OCI-LY7 (cell line): ENCODE data around the gene VAMP5. TPM values are rescaled to one million over a fixed set of nuclear protein-coding genes. Genes with fewer than 3 reads are reported as not detected.

Experiments
- BruUV-seq: library from RNA; stranded (reverse); fragments of 400-500 nt; replicated peaks from 2 replicates; lab custom pipeline; 2021; lab: Mats Ljungman, UMichigan
- CTCF ChIA-PET: fragments of 300-600 bp; sonication (Branson Sonifier 250); formaldehyde crosslinking; loops from one replicate; lab custom pipeline; 2022; ENCODE audit warnings: antibody characterized with exemption; ENCODE audit not compliant: unreplicated experiment; lab: Charles Lee
- POLR2A ChIA-PET: fragments of 300-600 bp; sonication (Branson Sonifier 250); formaldehyde crosslinking; loops from one replicate; lab custom pipeline; 2022; ENCODE audit warnings: antibody characterized with exemption; lab: Charles Lee
- DNase-seq: peaks from one replicate; pipeline ENCODE4 v3.0.0-alpha.2; 2015; ENCODE audit warnings: low spot score
- H2AFZ ChIP-seq: fragments of 200-600 bp; sonication (generic), shearing (Covaris generic); 2 replicates; pipeline ENCODE4 v1.6.1; 2014; ENCODE audit warnings: mild to moderate bottlenecking, antibody characterized with exemption, low read length, moderate library complexity
- H3K27ac ChIP-seq: fragments of 200-600 bp; sonication (generic); 2 replicates; pipeline ENCODE4 v1.5.1; 2014; ENCODE audit warnings: mixed run types, low read depth, mild to moderate bottlenecking, moderate library complexity, low read length, inconsistent platforms; ENCODE audit not compliant: poor library complexity, severe bottlenecking
- H3K36me3 ChIP-seq: fragments of 200-600 bp; sonication (generic); 2 replicates; pipeline ENCODE4 v1.6.1; 2014; ENCODE audit warnings: mild to moderate bottlenecking, antibody characterized with exemption, low read length, moderate library complexity, mixed read lengths; ENCODE audit not compliant: insufficient read depth
- H3K4me1 ChIP-seq: fragments of 200-600 bp; sonication (generic); 2 replicates; pipeline ENCODE4 v1.5.1; 2014; ENCODE audit warnings: mild to moderate bottlenecking, low read length; ENCODE audit not compliant: insufficient read depth, poor library complexity, severe bottlenecking
- H3K4me2 ChIP-seq: fragments of 200-600 bp; sonication (generic); 2 replicates; pipeline ENCODE4 v1.6.1; 2014; ENCODE audit warnings: mild to moderate bottlenecking, low read length
- H3K4me3 ChIP-seq: fragments of 200-600 bp; sonication (generic); 2 replicates; pipeline ENCODE4 v1.5.1; 2014; ENCODE audit warnings: mild to moderate bottlenecking, low read depth, low read length; ENCODE audit not compliant: poor library complexity, severe bottlenecking
- H3K79me2 ChIP-seq: fragments of 200-600 bp; sonication (generic); 2 replicates; pipeline ENCODE4 v1.6.1; 2016; ENCODE audit warnings: low read depth, mild to moderate bottlenecking, low read length, moderate library complexity, mixed read lengths; ENCODE audit not compliant: insufficient read depth
- H3K9me2 ChIP-seq: fragments of 200-600 bp; sonication (generic); 2 replicates; pipeline ENCODE4 v1.6.1; 2016; ENCODE audit warnings: mild to moderate bottlenecking, low read length, mixed read lengths; ENCODE audit not compliant: insufficient read depth
- H3K9me3 ChIP-seq: fragments of 200-600 bp; sonication (generic); 2 replicates; pipeline ENCODE4 v1.6.1; 2014; ENCODE audit warnings: mild to moderate bottlenecking, mixed run types, low read length, mixed read lengths
- H4K20me1 ChIP-seq: fragments of 200-600 bp; sonication (generic); 2 replicates; pipeline ENCODE4 v1.6.1; 2014; ENCODE audit warnings: mild to moderate bottlenecking, antibody characterized with exemption, low read length, moderate library complexity, mixed read lengths; ENCODE audit not compliant: insufficient read depth
- CTCF ChIP-seq: fragments of 200-600 bp; sonication (generic); conservative IDR thresholded peaks from 2 replicates; pipeline ENCODE4 v1.5.1; 2014; ENCODE audit warnings: mild to moderate bottlenecking, antibody characterized with exemption, low read length, moderate library complexity, mixed read lengths
- EZH2phosphoT487 ChIP-seq: fragments of 200-600 bp; sonication (generic); IDR thresholded peaks from 2 replicates; pipeline ENCODE4 v1.6.1; 2018; ENCODE audit warnings: low read depth, borderline replicate concordance, mild to moderate bottlenecking, mixed run types, antibody characterized with exemption, low read length, moderate library complexity, mixed read lengths
- intact Hi-C: fragments of 100-400 bp; cut with micrococcal nuclease; formaldehyde crosslinking; loops from one replicate; pipeline ENCODE4 v1.10.0; 2022; ENCODE audit not compliant: unreplicated experiment
- total RNA-seq, 2 experiments: library from RNA; depleted of rRNA in 1 of 2; stranded (reverse); fragments of >200 nt in 1 of 2; shearing (Covaris generic) in 1 of 2; gene quantifications; 2 replicates each; pipeline ENCODE4 v1.2.3, GENCODE V29; 2014 to 2022

VAMP5 gene
- total RNA-seq, 2 experiments from 2014 or later, result 3.0 to 3.9 TPM

- no peak overlapping the region for H3K4me2 ChIP-seq
- no peaks in the 10 kb centered on the region for H3K9me3 ChIP-seq
- no TSS peak for BruUV-seq
- H3K9me2 ChIP-seq, result no peaks in the 10 kb centered on the region
- H3K36me3 ChIP-seq, result peaks cover 11% of the 10 kb centered on the region; the same call in 1 of the 2 replicates
- CTCF ChIA-PET, result interaction anchor here (0.6 kb wide), 1 partner anchor 21 kb away, joined by 3 read pairs; no protein-coding TSS in a partner anchor
- POLR2A ChIA-PET, result interaction anchor here (1.6 kb wide), 1 partner anchor 169 kb away, joined by 4 read pairs; no protein-coding TSS in a partner anchor
- no peak for TF ChIP-seq EZH2phosphoT487
- peaks cover 13% of the 10 kb centered on the region for H3K4me1 ChIP-seq
- no peak for DNase-seq
- no peak overlapping the region for H3K4me3 ChIP-seq
- intact Hi-C loops, result no loop called here
- H3K27ac ChIP-seq, result no peak overlapping the region
- H2AFZ ChIP-seq, result no peak overlapping the region
- no peaks in the 10 kb centered on the region for H3K79me2 ChIP-seq
- no peaks in the 10 kb centered on the region for H4K20me1 ChIP-seq
Observed at GRCh38 chr2:85588236-85588635, 4.0 kb downstream of the VAMP5 start.

- Histone ChIP-seq H3K4me1 (peaks cover 13% of the 10 kb centered on the region), H3K27ac (no peak overlapping the region), H3K9me2 (no peaks in the 10 kb centered on the region), H3K79me2 (no peaks in the 10 kb centered on the region), H4K20me1 (no peaks in the 10 kb centered on the region), H3K9me3 (no peaks in the 10 kb centered on the region), H3K4me2 (no peak overlapping the region), H3K36me3 (peaks cover 7% of the 10 kb centered on the region; the same call in 1 of the 2 replicates), H3K4me3 (no peak overlapping the region), H2AFZ (no peak overlapping the region)
- ChIA-PET POLR2A (interaction anchor here (1.6 kb wide), 1 partner anchor 169 kb away, joined by 4 read pairs; no protein-coding TSS in a partner anchor), CTCF (interaction anchor here (0.6 kb wide), 1 partner anchor 21 kb away, joined by 3 read pairs; no protein-coding TSS in a partner anchor)
- intact Hi-C loops, result no loop called here
- no peak for TF ChIP-seq CTCF
- TF ChIP-seq EZH2phosphoT487, result no peak
- DNase-seq, result no peak
- no TSS peak for BruUV-seq
Observed at GRCh38 chr2:85588645-85589044, 4.4 kb downstream of the VAMP5 start.

- peaks cover 13% of the 10 kb centered on the region for H3K4me1 ChIP-seq
- H4K20me1 ChIP-seq, result no peaks in the 10 kb centered on the region
- no peaks in the 10 kb centered on the region for H3K9me2 ChIP-seq
- DNase-seq, result no peak
- H3K79me2 ChIP-seq, result no peaks in the 10 kb centered on the region
- BruUV-seq, result no TSS peak
- no peak overlapping the region for H3K27ac ChIP-seq
- no peak overlapping the region for H3K4me2 ChIP-seq
- POLR2A ChIA-PET, result interaction anchor here (1.6 kb wide), 1 partner anchor 170 kb away, joined by 4 read pairs; no protein-coding TSS in a partner anchor
- H3K36me3 ChIP-seq, result peaks cover 3% of the 10 kb centered on the region; the same call in 1 of the 2 replicates
- H3K9me3 ChIP-seq, result no peaks in the 10 kb centered on the region
- no peak overlapping the region for H2AFZ ChIP-seq
- H3K4me3 ChIP-seq, result no peak overlapping the region
- no peak for TF ChIP-seq CTCF
- TF ChIP-seq EZH2phosphoT487, result no peak
- CTCF ChIA-PET, result no interaction called here
- intact Hi-C loops, result no loop called here
Observed at GRCh38 chr2:85589181-85589580, 5.0 kb downstream of the VAMP5 start.
